Endothelial cell of umbilical vein (primary cell): ENCODE results near the gene SLC9A3. TPM values are rescaled to one million over a fixed set of nuclear protein-coding genes. Genes with fewer than 3 reads are reported as not detected.

Source experiments
- BruUV-seq: library from RNA; stranded (reverse); fragments of 400-500 nt; replicated peaks from 2 replicates; lab custom pipeline; 2021; lab: Mats Ljungman, UMichigan
- CTCF ChIA-PET: fragments of 300-600, 350-600 bp; sonication (Branson Sonifier 250); formaldehyde crosslinking; loops from one replicate; lab custom pipeline; 2021; ENCODE audit warnings: antibody characterized with exemption, inconsistent platforms; lab: Charles Lee
- POLR2A ChIA-PET: fragments of 300-600, 350-600 bp; sonication (Branson Sonifier 250); formaldehyde crosslinking; loops from one replicate; lab custom pipeline; 2021; ENCODE audit warnings: antibody characterized with exemption, inconsistent platforms; lab: Charles Lee
- DNase-seq: peaks from one replicate; pipeline ENCODE4 v3.0.0-alpha.2; 2011; ENCODE audit warnings: low read depth, low spot score
- FAIRE-seq: peaks from 2 replicates; lab custom pipeline; 2011; peaks lifted over from hg19 to GRCh38; lab: Jason Lieb, UNC
- H2AFZ ChIP-seq: 2 replicates; pipeline ENCODE4 v1.6.0; 2012; ENCODE audit warnings: low read depth, low read length, control low read depth, inconsistent platforms
- H3K27ac ChIP-seq: 2 replicates; pipeline ENCODE4 v1.5.1; 2011; ENCODE audit warnings: low read depth, mild to moderate bottlenecking, control low read depth, low read length, moderate library complexity; ENCODE audit not compliant: insufficient read depth
- H3K27me3 ChIP-seq, 2 experiments: 2 replicates each; pipeline versions ENCODE4 v1.6.0 to v1.6.1; 2011; ENCODE audit warnings: low read length in 2 of 2, mixed read lengths in 1 of 2; ENCODE audit not compliant: control insufficient read depth in 2 of 2, insufficient read depth in 2 of 2
- H3K36me3 ChIP-seq, 2 experiments: 2 replicates in 1 of 2; 3 replicates in 1 of 2; pipeline ENCODE4 v1.5.1; 2011; ENCODE audit warnings: low read length in 2 of 2, mild to moderate bottlenecking in 1 of 2, moderate library complexity in 1 of 2; ENCODE audit not compliant: control insufficient read depth in 2 of 2, insufficient read depth in 2 of 2; ENCODE audit errors: extremely low read depth in 1 of 2
- H3K4me1 ChIP-seq: 3 replicates; pipeline ENCODE4 v1.5.1; 2011; ENCODE audit warnings: mild to moderate bottlenecking, low read length; ENCODE audit not compliant: control insufficient read depth, insufficient read depth; ENCODE audit errors: extremely low read depth
- H3K4me2 ChIP-seq: 2 replicates; pipeline ENCODE4 v1.6.1; 2011; ENCODE audit warnings: low read length, control low read depth, mixed read lengths; ENCODE audit not compliant: insufficient read depth
- H3K4me3 ChIP-seq, 3 experiments: fragments of 200-600 bp in 1 of 3; sonication (generic), shearing (Covaris generic) in 1 of 3; replicated peaks in 1 of 3; 2 replicates each; pipeline ENCODE4 v1.5.1; 2011 to 2016; ENCODE audit warnings: control low read depth in 3 of 3, low read length in 3 of 3, mild to moderate bottlenecking in 2 of 3, inconsistent platforms in 1 of 3, low read depth in 1 of 3, moderate library complexity in 1 of 3; ENCODE audit not compliant: insufficient read depth in 1 of 3
- H3K79me2 ChIP-seq: 2 replicates; pipeline ENCODE4 v1.6.0; 2012; ENCODE audit warnings: low read length, inconsistent platforms; ENCODE audit not compliant: control insufficient read depth, insufficient read depth
- H3K9ac ChIP-seq: replicated peaks from 2 replicates; pipeline ENCODE3; 2011; ENCODE audit warnings: low read length, control low read depth; ENCODE audit not compliant: insufficient read depth; ENCODE audit errors: extremely low read depth
- H3K9me1 ChIP-seq: replicated peaks from 3 replicates; pipeline ENCODE4 v1.6.0; 2011; ENCODE audit warnings: mild to moderate bottlenecking, low read length; ENCODE audit not compliant: control insufficient read depth, insufficient read depth; ENCODE audit errors: extremely low read depth
- H3K9me3 ChIP-seq: replicated peaks from 2 replicates; pipeline ENCODE4 v1.5.1; 2012; ENCODE audit warnings: low read length, inconsistent platforms; ENCODE audit not compliant: control insufficient read depth, insufficient read depth
- H4K20me1 ChIP-seq: replicated peaks from 2 replicates; pipeline ENCODE3; 2011; ENCODE audit warnings: mild to moderate bottlenecking, low read length; ENCODE audit not compliant: control insufficient read depth, insufficient read depth; ENCODE audit errors: extremely low read depth
- EZH2 ChIP-seq: IDR thresholded peaks from 2 replicates; pipeline ENCODE4 v1.6.1; 2012; ENCODE audit warnings: borderline replicate concordance, low read depth, mild to moderate bottlenecking, moderate library complexity, low read length, inconsistent platforms; ENCODE audit not compliant: severe bottlenecking
- FOS ChIP-seq: IDR thresholded peaks from 2 replicates; pipeline ENCODE4 v1.6.1; 2011; ENCODE audit warnings: mild to moderate bottlenecking, low read length, moderate library complexity, borderline replicate concordance; ENCODE audit not compliant: insufficient read depth
- GATA2 ChIP-seq: IDR thresholded peaks from 2 replicates; pipeline ENCODE4 v1.7.0; 2011; ENCODE audit warnings: low read depth, mild to moderate bottlenecking, moderate library complexity, mixed read lengths, low read length; ENCODE audit not compliant: insufficient read length, insufficient read depth
- JUN ChIP-seq: IDR thresholded peaks from 2 replicates; pipeline ENCODE4 v1.6.1; 2011; ENCODE audit warnings: borderline replicate concordance, low read depth; ENCODE audit not compliant: insufficient read length, insufficient read depth
- MYC ChIP-seq: IDR thresholded peaks from one replicate; pipeline ENCODE4 v1.6.1; 2011; ENCODE audit warnings: mild to moderate bottlenecking, low read depth, low read length
- POLR2A ChIP-seq: IDR thresholded peaks from 2 replicates; pipeline ENCODE4 v1.6.1; 2012; ENCODE audit warnings: low read depth, mild to moderate bottlenecking, control low read depth, low read length
- POLR2AphosphoS5 ChIP-seq: IDR thresholded peaks from 2 replicates; pipeline ENCODE4 v1.6.1; 2012; ENCODE audit warnings: low read depth, mild to moderate bottlenecking, control low read depth, low read length, moderate library complexity; ENCODE audit not compliant: insufficient read depth
- dilution Hi-C: fragments of 300-500 bp; cut with MboI; formaldehyde crosslinking; loops from one replicate; pipeline ENCODE4 v1.15.0; 2019; ENCODE audit warnings: low sequenced_read_pairs; ENCODE audit not compliant: extremely low pct_ligation_motif_present
- intact Hi-C: fragments of 100-400 bp; cut with micrococcal nuclease; formaldehyde crosslinking; loops from one replicate; pipeline ENCODE4 v1.10.0; 2022
- polyA plus RNA-seq, 4 experiments: library from polyadenylated mRNA; depleted of rRNA in 3 of 4; stranded (reverse) in 3 of 4; unstranded in 1 of 4; fragments of >200 nt; gene quantifications; 2 replicates each; pipeline versions ENCODE4 v1.2.1 to v1.2.3, GENCODE V29; 2011 to 2012; ENCODE audit warnings: missing spikeins in 1 of 4
- total RNA-seq: library from RNA; stranded (reverse); gene quantifications from 2 replicates; pipeline ENCODE4 v1.2.3, GENCODE V29; 2021
- TF ChIP-seq, protein P1 (sequence below): IDR thresholded peaks from 2 replicates; pipeline ENCODE4 v1.6.1; 2011; ENCODE audit not compliant: insufficient read depth, insufficient read length
- TF ChIP-seq, protein P2 (sequence below), 2 donors: IDR thresholded peaks; 1 replicate in 1 of 2; 2 replicates in 1 of 2; pipeline ENCODE4 v1.5.1; 2011; ENCODE audit warnings: low read length in 2 of 2, mild to moderate bottlenecking in 2 of 2, moderate library complexity in 2 of 2, control low read depth in 1 of 2, inconsistent platforms in 1 of 2, low read depth in 1 of 2; ENCODE audit not compliant: insufficient read depth in 1 of 2; ENCODE audit errors: extremely low read depth in 1 of 2

Gene SLC9A3
- total and polyA plus RNA-seq, 2 donors (not counting 3 experiments of a cell fraction or from before 2014, with no cell fraction given): 0.79 to 0.82 TPM

DNA sequence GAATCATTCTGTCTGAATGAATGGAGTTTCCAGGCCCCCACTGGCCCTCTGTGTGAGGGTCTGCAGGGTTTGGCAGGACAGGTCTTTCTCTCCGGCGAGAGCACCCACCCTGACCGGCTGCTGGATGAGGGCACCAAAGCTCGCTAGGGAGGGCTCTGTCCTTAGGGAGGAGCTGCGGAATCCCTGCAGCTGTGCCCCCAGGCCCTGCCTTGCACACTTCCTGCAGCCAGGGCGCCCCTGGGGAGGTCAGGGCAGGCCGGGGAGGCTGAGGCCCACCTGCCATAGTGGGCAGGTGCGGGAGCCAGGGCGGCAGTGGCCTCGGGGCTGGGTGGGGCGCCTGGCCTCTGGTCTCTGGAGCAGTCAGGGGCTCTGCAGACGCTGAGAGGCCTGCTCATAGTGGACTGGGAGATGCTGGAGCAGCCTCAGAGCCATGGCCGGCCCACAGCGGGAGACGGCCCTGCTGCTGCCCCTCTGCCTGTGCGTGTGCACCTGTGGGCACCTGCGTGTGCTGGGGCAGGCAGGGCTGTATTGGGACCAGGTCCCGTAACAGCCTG lies 45.2 kb downstream of the SLC9A3 start:
- intact Hi-C loops: no loop called here
- H3K36me3 ChIP-seq: no peaks in the 10 kb centered on the region

More for the DNA sequence above, 45.2 kb downstream of the SLC9A3 start:
- DNase-seq: no peak
- Histone ChIP-seq H3K9me1 (no peaks in the 10 kb centered on the region), H3K4me3 (no peak overlapping the region), H3K4me2 (no peak overlapping the region), H4K20me1 (no peaks in the 10 kb centered on the region), H3K27me3 (peaks cover 5 to 10% of the 10 kb centered on the region in 2 experiments), H3K9ac (no peak overlapping the region), H3K79me2 (no peaks in the 10 kb centered on the region), H2AFZ (no peak overlapping the region), H3K9me3 (no peaks in the 10 kb centered on the region), H3K27ac (no peak overlapping the region), H3K4me1 (no peaks in the 10 kb centered on the region)
- BruUV-seq: no TSS peak
- TF ChIP-seq POLR2AphosphoS5: no peak
- no peak for TF ChIP-seq JUN
- TF ChIP-seq FOS: no peak
- no peak for TF ChIP-seq MYC
- no peak for TF ChIP-seq POLR2A
- TF ChIP-seq, protein P1, sequence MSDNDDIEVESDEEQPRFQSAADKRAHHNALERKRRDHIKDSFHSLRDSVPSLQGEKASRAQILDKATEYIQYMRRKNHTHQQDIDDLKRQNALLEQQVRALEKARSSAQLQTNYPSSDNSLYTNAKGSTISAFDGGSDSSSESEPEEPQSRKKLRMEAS: no peak
- TF ChIP-seq, protein P2, sequence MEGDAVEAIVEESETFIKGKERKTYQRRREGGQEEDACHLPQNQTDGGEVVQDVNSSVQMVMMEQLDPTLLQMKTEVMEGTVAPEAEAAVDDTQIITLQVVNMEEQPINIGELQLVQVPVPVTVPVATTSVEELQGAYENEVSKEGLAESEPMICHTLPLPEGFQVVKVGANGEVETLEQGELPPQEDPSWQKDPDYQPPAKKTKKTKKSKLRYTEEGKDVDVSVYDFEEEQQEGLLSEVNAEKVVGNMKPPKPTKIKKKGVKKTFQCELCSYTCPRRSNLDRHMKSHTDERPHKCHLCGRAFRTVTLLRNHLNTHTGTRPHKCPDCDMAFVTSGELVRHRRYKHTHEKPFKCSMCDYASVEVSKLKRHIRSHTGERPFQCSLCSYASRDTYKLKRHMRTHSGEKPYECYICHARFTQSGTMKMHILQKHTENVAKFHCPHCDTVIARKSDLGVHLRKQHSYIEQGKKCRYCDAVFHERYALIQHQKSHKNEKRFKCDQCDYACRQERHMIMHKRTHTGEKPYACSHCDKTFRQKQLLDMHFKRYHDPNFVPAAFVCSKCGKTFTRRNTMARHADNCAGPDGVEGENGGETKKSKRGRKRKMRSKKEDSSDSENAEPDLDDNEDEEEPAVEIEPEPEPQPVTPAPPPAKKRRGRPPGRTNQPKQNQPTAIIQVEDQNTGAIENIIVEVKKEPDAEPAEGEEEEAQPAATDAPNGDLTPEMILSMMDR (IDR thresholded peaks at IDR 0.05; ENCODE audit: extremely low read depth in 1 of 2, insufficient read depth in 1 of 2, low read depth in 1 of 2, low read length in 2 of 2): no peak
- no peak for TF ChIP-seq EZH2
- TF ChIP-seq GATA2: no peak
- CTCF ChIA-PET: no interaction called here
- dilution Hi-C loops: no loop called here
- POLR2A ChIA-PET: no interaction called here
- no peak for FAIRE-seq
